Brain microvascular endothelial cell (primary cell): Measurements from ENCODE around the gene SLC6A20.

ENCODE experiments used
- DNase-seq: peaks from one replicate; pipeline ENCODE4 v3.0.0-alpha.2; 2020
- H3K27ac ChIP-seq: fragments of 250-450 bp; sonication (Bioruptor Pico); 2 replicates; pipeline ENCODE4 v1.5.1; 2020; ENCODE audit warnings: mild to moderate bottlenecking, moderate library complexity
- H3K27me3 ChIP-seq: fragments of 250-450 bp; sonication (Bioruptor Pico); replicated peaks from 2 replicates; pipeline ENCODE4 v1.5.1; 2020; ENCODE audit warnings: mild to moderate bottlenecking
- H3K36me3 ChIP-seq: fragments of 250-450 bp; sonication (Bioruptor Pico); replicated peaks from 2 replicates; pipeline ENCODE4 v1.5.1; 2020; ENCODE audit warnings: mild to moderate bottlenecking
- H3K4me3 ChIP-seq: 2 replicates; pipeline ENCODE4 v1.5.1; 2011; ENCODE audit warnings: low read depth, mild to moderate bottlenecking, control low read depth, low read length, moderate library complexity
- in situ Hi-C: cut with HindIII; loops from 2 replicates; pipeline ENCODE4 v1.10.0; 2017; ENCODE audit warnings: low sequenced_read_pairs, low pct_ligation_motif_present
- TF ChIP-seq, protein P1 (sequence below): IDR thresholded peaks from 2 replicates; pipeline ENCODE4 v1.5.1; 2011; ENCODE audit warnings: low read depth, mild to moderate bottlenecking, moderate library complexity, low read length, control low read depth, inconsistent platforms; ENCODE audit errors: missing control alignments

SLC6A20 gene

DNA sequence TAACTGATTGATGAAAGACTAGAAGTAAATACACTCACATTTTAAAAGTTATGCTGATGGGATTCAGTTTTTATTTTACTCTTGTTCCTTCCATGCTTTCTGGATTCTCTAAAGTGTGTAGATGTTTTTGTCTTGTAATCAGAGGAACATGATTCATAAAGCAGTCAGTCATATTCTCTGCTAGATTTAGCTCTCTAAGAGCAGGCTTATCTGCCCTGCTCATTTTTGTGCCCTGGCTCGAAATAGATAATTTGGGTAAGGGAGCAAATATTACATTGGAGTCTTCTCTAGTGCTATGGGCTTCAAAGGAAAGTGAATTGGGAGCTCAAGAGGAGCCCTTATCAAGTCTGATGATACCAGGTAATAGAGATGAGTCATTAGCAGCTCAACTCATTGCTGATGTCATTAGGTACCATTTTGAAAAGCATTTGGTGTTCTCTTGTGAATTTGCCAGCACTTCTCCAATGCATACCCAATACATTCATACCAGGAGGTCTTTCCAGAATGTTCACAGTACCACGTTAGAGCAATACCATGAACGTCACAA, 79.5 kb downstream of the SLC6A20 start:
- no peaks in the 10 kb centered on the region for H3K27me3 ChIP-seq
- in situ Hi-C loops, result no loop called here
- H3K27ac ChIP-seq, result no peak overlapping the region
- DNase-seq, result peak; percentile 4
- H3K36me3 ChIP-seq, result peaks cover 16% of the 10 kb centered on the region
- no peak overlapping the region for H3K4me3 ChIP-seq
- TF ChIP-seq, protein P1, sequence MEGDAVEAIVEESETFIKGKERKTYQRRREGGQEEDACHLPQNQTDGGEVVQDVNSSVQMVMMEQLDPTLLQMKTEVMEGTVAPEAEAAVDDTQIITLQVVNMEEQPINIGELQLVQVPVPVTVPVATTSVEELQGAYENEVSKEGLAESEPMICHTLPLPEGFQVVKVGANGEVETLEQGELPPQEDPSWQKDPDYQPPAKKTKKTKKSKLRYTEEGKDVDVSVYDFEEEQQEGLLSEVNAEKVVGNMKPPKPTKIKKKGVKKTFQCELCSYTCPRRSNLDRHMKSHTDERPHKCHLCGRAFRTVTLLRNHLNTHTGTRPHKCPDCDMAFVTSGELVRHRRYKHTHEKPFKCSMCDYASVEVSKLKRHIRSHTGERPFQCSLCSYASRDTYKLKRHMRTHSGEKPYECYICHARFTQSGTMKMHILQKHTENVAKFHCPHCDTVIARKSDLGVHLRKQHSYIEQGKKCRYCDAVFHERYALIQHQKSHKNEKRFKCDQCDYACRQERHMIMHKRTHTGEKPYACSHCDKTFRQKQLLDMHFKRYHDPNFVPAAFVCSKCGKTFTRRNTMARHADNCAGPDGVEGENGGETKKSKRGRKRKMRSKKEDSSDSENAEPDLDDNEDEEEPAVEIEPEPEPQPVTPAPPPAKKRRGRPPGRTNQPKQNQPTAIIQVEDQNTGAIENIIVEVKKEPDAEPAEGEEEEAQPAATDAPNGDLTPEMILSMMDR, result no peak

DNA sequence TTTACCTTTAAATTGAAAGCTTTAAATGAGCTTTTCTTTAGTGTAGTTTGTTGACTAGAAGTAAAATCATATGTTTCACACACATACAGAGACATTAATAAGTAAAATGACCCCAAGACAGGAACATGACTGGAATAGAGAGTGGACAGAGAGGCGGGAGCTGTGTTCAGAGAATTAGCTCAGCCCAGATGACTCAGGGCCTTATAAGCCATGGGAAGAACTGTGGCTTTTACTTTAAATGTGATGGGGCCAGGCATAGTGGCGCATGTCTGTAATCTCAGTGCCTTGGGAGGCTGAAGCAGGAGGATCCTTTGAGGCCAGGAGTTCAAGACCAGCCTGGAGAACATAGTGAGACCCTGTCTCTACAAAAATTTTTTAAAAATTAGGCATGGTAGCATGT, 80.4 kb downstream of the SLC6A20 start:
- peak; percentile 45 for DNase-seq
- peaks cover 23% of the 10 kb centered on the region for H3K36me3 ChIP-seq
- in situ Hi-C loops, result no loop called here

DNA sequence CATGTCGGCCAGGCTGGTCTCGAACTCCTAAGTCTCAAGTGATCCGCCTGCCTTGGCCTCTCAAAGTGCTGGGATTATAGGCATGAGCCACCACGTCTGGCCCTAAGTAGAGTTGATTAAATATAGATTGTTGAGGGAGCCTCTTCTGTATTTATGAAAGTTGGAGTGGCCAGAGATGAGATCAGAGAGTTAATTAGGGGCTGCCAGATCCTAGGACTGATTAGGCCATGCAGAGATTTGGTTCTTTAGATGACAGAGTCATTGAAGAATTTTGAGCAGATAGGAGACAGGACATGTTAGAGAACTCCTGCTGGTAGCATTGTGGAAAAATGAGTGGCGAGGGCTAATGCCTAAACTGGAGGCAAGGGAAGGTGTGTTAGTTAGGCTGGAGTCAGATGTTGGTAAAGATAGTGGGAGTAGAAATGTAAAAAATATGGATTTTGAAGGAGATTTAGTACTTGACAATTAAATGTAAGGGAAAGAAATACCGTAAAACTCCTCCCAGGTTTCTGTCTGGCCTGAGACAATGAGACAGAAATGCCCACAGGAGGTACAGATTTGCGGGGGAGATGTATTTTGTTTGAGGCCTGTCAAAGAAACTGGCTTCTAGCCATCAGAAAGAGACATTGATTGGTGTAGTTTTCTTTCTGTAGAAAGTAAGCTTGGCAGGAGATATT, 83.8 kb downstream of the SLC6A20 start:
- H3K36me3 ChIP-seq, result peaks cover 28% of the 10 kb centered on the region
- no peak for DNase-seq
- H3K27ac ChIP-seq, result peak overlapping the region; percentile 32
- TF ChIP-seq, protein P1, result no peak
- H3K27me3 ChIP-seq, result no peaks in the 10 kb centered on the region
- in situ Hi-C loops, result no loop called here
- H3K4me3 ChIP-seq, result no peak overlapping the region

More for the DNA sequence above, 80.4 kb downstream of the SLC6A20 start:
- no peak overlapping the region for H3K4me3 ChIP-seq
- peak overlapping the region; percentile 26 for H3K27ac ChIP-seq
- H3K27me3 ChIP-seq, result no peaks in the 10 kb centered on the region
- TF ChIP-seq, protein P1, result no peak

DNA sequence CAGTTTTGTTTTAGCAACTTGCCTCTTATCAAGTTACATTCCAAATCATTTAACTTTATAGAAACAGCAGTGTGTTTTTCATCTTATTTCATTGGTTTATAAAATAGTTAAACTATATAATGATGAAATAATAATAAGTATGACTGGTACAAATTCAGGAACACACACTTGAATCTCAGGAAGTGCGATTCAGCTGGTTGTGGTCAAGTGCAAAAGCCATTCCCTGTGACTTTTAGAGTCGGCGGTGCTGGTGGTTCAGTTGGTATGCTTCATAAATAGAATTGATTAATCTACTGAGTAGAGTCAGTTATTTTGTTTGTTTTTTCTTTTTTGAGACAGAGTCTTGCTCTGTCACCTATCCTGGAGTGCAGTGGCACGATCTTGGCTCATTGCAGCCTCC, 84.4 kb downstream of the SLC6A20 start:
- Histone ChIP-seq H3K36me3 (peaks cover 29% of the 10 kb centered on the region), H3K27ac (peak overlapping the region; percentile 32), H3K27me3 (no peaks in the 10 kb centered on the region), H3K4me3 (no peak overlapping the region)
- TF ChIP-seq, protein P1, result no peak
- in situ Hi-C loops, result no loop called here
- DNase-seq, result no peak

DNA sequence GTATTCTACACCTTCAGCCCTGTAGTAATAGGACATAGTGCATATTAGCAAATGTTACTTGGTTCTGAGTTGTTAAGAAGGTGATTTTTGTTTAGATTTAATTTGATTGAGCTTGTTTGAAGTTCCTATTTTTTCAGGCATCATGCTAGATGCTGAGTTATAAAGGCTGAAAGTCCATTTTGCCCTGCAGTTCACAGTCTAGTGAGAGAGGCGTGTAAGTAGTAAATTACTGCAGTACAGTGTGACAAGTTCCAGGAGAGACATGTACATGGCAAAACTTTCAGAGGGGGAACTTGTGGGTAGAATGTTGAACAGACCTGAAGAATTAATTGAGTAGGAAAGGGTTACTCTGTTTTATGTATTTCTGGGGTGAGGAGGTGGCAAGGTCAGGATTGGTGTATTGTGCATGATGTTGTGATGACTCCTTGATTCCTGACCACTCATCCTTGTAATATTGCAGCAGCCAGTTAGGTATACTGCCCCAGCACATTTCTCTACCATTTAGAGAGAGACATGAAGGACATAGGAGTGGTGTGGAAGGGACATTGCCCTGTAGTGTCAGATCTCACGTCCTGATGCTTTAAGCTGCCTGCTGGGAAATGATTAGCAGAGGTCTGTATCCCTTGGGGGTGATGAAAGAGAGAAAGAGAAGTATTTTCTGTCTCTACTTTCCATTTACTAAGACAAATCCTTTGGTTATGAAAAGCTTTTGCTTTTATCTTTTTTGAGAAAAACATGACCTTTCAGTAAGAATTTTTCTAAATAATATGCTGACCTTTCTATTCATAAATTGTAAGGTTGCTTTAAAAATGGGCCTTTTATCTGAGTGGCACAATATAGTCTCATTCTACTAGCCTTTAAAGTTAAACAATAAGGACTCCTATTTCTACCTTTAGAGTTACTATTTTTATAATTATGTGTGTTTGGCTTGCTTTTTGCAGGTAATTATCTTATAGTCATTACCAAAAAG, 90.2 kb downstream of the SLC6A20 start:
- H3K27me3 ChIP-seq, result no peaks in the 10 kb centered on the region
- no peak overlapping the region for H3K4me3 ChIP-seq
- H3K27ac ChIP-seq, result no peak overlapping the region
- TF ChIP-seq, protein P1, result no peak
- DNase-seq, result no peak
- in situ Hi-C loops, result no loop called here
- H3K36me3 ChIP-seq, result peaks cover 22% of the 10 kb centered on the region
